Epithelial cell of esophagus (primary cell): ENCODE data around the gene NRGN.

Experiments used
- DNase-seq: peaks from one replicate; pipeline ENCODE4 v3.0.0; 2010; ENCODE audit warnings: low read depth
- H3K4me3 ChIP-seq: 2 replicates; pipeline ENCODE4 v1.5.1; 2011; ENCODE audit warnings: mild to moderate bottlenecking, low read length, control low read depth
- CTCF ChIP-seq: IDR thresholded peaks from 2 replicates; pipeline ENCODE4 v1.5.1; 2011; ENCODE audit warnings: low read depth, mild to moderate bottlenecking, low read length, control low read depth, inconsistent platforms; ENCODE audit not compliant: insufficient read depth; ENCODE audit errors: missing control alignments

The NRGN gene

GRCh38 chr11:124756753-124757227 is 17.0 kb downstream of the NRGN start:
- H3K4me3 ChIP-seq: no peak overlapping the region
- no peak for TF ChIP-seq CTCF
- peak; percentile 73 for DNase-seq

DNA sequence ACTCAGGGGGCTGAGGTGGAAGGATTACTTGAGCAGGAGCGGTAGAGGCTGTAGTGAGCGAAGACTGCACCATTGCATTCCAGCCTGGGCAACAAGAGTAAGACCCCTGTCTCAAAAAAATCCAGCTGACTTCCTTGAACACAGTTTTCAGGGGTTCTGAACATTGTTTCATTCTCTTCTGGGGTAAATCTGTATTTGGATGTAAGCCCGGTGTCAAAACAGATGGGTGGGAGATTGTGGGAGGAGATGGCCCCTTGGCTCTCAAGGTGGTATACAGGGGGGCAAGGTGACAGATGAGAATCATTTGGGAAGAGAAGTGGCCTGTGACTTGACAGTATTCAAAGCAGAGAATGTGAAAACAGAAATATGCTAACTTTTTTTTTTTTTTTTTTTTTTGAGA is 17.6 kb downstream of the NRGN start:
- no peak for DNase-seq
- H3K4me3 ChIP-seq: no peak overlapping the region
- no peak for TF ChIP-seq CTCF

DNA sequence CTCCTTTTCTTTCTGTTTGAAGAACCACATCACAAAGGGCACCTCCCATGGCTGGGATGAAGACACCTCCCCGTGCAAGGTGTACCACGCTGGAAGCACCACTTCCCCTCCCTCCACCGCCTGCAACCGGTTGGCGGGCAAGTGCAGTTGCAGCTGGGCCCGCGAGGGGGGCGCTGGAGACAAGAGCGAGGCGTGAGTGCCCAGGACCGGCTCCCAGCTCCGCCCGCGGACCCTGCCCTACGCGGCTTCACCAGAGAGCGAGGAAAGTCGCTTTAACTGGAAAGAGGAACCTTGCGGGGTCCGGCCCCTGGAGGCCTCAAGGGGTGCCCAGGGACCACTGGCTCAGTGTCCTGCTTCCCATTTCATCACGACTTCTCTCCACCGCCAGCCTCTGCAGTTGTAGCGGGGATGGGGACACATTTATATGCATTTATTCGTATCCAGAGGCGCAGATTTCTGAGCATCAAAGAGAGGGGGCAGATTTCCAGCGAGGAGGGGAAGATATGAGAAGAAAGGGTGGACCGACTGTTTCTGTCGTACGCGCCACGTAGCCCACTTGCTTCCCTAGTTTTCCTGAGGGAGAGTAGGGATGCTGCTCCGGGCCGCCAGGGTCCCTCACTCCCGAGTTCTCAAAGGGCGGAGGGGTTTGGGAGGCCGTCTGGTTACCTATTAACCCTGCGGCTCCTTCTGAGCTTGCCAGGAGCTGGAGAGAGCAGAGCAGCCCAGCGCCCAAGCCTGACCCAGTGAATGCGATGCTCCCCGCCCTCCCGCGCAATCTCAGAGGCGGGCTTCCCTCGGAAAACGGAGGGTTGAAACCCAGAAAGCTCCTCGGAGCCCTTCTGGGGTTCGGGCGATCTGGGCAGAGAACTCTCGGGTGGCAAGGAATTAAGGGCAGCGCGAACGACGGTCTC is 18.9 kb downstream of the NRGN start:
- DNase-seq: peak; percentile 70
- peak; percentile 67 for TF ChIP-seq CTCF

DNA sequence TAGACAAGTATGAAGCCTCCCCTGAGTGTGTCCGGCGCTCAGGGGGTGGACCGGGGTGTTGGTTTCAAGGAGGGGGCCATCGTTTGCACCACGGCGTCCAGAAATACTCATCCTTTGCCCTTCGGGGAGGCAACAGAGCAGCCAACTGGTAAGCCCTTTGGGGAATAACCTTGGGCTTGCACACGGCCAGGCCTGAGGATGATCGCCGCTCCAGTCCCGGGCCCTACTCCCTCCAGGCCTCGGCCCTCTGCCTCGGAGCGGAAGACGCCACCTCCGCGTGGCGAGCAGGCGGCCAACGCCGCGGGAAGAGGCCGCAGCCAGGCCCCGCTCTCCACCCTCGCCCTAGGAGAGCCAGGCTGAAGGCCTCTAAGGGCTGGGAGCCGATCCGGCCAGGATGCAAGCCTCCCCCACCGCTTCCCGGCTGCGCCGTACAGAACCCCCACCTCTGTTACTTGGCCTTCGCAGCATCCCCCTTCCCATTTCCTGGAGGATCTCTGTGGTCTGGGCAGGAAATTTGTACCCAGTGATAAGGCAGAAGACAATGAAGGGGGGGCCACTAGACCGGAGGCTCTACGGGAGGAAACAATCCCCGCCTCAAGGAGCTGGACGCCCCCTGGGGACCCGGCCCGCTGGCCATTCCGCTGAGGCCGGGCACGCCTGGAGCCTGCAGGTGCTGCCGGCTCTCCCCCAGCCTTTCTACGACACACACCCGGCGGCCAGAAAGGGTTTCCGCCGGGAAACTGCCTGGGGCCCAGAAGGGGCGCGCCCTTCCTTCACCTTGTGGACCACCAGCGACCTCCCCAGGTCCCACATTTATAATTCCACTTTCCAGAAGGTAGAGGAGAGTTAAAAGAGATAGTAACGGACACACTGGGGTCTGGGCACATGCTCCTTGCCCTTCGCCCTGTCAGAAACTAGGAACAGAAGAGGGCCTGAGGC is 19.8 kb downstream of the NRGN start:
- DNase-seq: no peak
- no peak overlapping the region for H3K4me3 ChIP-seq
- TF ChIP-seq CTCF: no peak

More for the DNA sequence above, 18.9 kb downstream of the NRGN start:
- peak overlapping the region; percentile 3 for H3K4me3 ChIP-seq

DNA sequence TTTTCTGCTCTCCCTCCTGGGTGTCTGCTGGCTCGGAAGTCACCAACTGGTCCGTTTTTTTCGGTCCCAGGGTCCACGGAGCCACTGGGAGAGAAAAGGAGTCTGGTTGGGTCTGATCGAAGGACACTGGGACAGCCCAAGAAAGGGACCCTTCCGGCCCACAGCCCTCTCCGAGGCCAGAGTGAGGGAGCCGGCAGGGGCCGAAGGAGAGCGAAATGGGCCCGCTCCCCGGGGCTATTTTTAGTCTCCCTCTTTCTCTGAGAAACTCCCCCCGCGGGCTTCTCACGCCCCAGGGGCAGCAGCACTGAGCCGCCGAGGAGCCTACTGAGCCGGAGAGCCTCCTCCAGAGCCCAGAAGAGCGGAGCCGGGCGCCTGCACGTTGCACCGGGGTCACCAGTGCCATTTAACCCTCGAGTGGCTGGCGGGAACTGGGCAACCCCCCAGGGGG is 20.5 kb downstream of the NRGN start:
- no peak for TF ChIP-seq CTCF
- H3K4me3 ChIP-seq: no peak overlapping the region
- no peak for DNase-seq

- DNase-seq: no peak
- H3K4me3 ChIP-seq: no peak overlapping the region
Observed at GRCh38 chr11:124760806-124761205, 21.1 kb downstream of the NRGN start.

More at GRCh38 chr11:124760806-124761205, 21.1 kb downstream of the NRGN start:
- TF ChIP-seq CTCF: no peak
